Rectal smooth muscle tissue (tissue), 1 donor: ENCODE results near the gene CCDC192.
A peak's percentile ranks its signal among the peaks of the same experiment; 100 is the strongest.

ENCODE experiments used
- H3K27ac ChIP-seq: one replicate; pipeline ENCODE4 v1.7.0; 2013; ENCODE audit warnings: low read depth, low read length, inconsistent platforms
- H3K27me3 ChIP-seq: one replicate; pipeline ENCODE4 v1.7.0; 2013; ENCODE audit warnings: low read length; ENCODE audit not compliant: control insufficient read depth, insufficient read depth
- H3K36me3 ChIP-seq: one replicate; pipeline ENCODE4 v1.7.0; 2013; ENCODE audit warnings: low read length; ENCODE audit not compliant: control insufficient read depth, insufficient read depth
- H3K4me1 ChIP-seq: one replicate; pipeline ENCODE4 v1.7.0; 2013; ENCODE audit warnings: low read length; ENCODE audit not compliant: control insufficient read depth, insufficient read depth
- H3K4me3 ChIP-seq: one replicate; pipeline ENCODE4 v1.7.0; 2013; ENCODE audit warnings: low read length
- H3K9ac ChIP-seq: one replicate; pipeline ENCODE4 v1.7.0; 2013; ENCODE audit warnings: low read length

Gene CCDC192

GRCh38 chr5:127806776-127807175, 103.6 kb downstream of the CCDC192 start:
- Histone ChIP-seq H3K36me3 (no peaks in the 10 kb centered on the region), H3K9ac (no peak overlapping the region), H3K4me3 (no peak overlapping the region), H3K27ac (no peak overlapping the region), H3K4me1 (peaks cover 3% of the 10 kb centered on the region), H3K27me3 (no peaks in the 10 kb centered on the region)

DNA sequence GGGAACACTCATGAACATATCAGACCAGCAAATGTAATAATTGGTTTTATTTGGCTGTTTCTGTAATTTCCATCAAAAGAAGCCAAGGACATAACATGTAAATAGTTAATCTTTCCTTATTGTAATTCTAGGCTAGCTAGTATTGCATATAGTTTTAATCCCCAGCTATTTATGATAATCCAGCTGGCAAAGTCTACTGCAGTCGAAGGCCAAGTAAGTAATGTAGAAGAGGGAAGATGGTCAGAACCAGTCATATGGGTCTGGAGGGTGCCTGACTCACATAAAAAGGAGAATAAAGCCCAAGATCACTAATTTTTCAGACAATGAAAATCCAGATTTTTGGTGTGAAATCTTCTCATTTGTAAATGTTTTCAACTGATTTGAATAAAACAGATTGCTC, 106.3 kb downstream of the CCDC192 start:
- H3K27ac ChIP-seq = no peak overlapping the region
- H3K27me3 ChIP-seq = no peaks in the 10 kb centered on the region
- no peaks in the 10 kb centered on the region for H3K36me3 ChIP-seq
- no peak overlapping the region for H3K4me3 ChIP-seq
- H3K9ac ChIP-seq = no peak overlapping the region
- H3K4me1 ChIP-seq = peaks cover 15% of the 10 kb centered on the region

- Histone ChIP-seq H3K9ac (no peak overlapping the region), H3K27ac (no peak overlapping the region), H3K4me1 (peaks cover 15% of the 10 kb centered on the region)
Observed at GRCh38 chr5:127810017-127810416, 106.8 kb downstream of the CCDC192 start.

GRCh38 chr5:127810707-127811490, 107.7 kb downstream of the CCDC192 start:
- Histone ChIP-seq H3K36me3 (no peaks in the 10 kb centered on the region), H3K9ac (no peak overlapping the region), H3K4me3 (no peak overlapping the region), H3K4me1 (peaks cover 18% of the 10 kb centered on the region), H3K27ac (no peak overlapping the region), H3K27me3 (no peaks in the 10 kb centered on the region)

More at GRCh38 chr5:127810017-127810416, 106.8 kb downstream of the CCDC192 start:
- Histone ChIP-seq H3K36me3 (no peaks in the 10 kb centered on the region), H3K4me3 (no peak overlapping the region), H3K27me3 (no peaks in the 10 kb centered on the region)

- peaks cover 18% of the 10 kb centered on the region for H3K4me1 ChIP-seq
- H3K9ac ChIP-seq = no peak overlapping the region
- H3K4me3 ChIP-seq = no peak overlapping the region
- H3K36me3 ChIP-seq = no peaks in the 10 kb centered on the region
- H3K27ac ChIP-seq = no peak overlapping the region
- no peaks in the 10 kb centered on the region for H3K27me3 ChIP-seq
Observed at GRCh38 chr5:127812570-127812969, 109.4 kb downstream of the CCDC192 start.

- no peaks in the 10 kb centered on the region for H3K36me3 ChIP-seq
- peaks cover 18% of the 10 kb centered on the region for H3K4me1 ChIP-seq
- no peak overlapping the region for H3K9ac ChIP-seq
- peak overlapping the region; percentile 72 for H3K27ac ChIP-seq
- H3K4me3 ChIP-seq = no peak overlapping the region
- H3K27me3 ChIP-seq = no peaks in the 10 kb centered on the region
Observed at GRCh38 chr5:127813633-127814587, 110.7 kb downstream of the CCDC192 start.

GRCh38 chr5:127814588-127814973, 111.4 kb downstream of the CCDC192 start:
- Histone ChIP-seq H3K27ac (peak overlapping the region; percentile 72), H3K27me3 (no peaks in the 10 kb centered on the region)

GRCh38 chr5:127820910-127821553, 117.8 kb downstream of the CCDC192 start:
- H3K4me3 ChIP-seq = no peak overlapping the region
- no peak overlapping the region for H3K27ac ChIP-seq
- no peaks in the 10 kb centered on the region for H3K36me3 ChIP-seq
- H3K4me1 ChIP-seq = no peaks in the 10 kb centered on the region
- no peak overlapping the region for H3K9ac ChIP-seq
- H3K27me3 ChIP-seq = no peaks in the 10 kb centered on the region

More at GRCh38 chr5:127814588-127814973, 111.4 kb downstream of the CCDC192 start:
- Histone ChIP-seq H3K4me1 (peaks cover 18% of the 10 kb centered on the region), H3K9ac (no peak overlapping the region), H3K36me3 (no peaks in the 10 kb centered on the region), H3K4me3 (no peak overlapping the region)

GRCh38 chr5:127821896-127822295, 118.7 kb downstream of the CCDC192 start:
- H3K4me1 ChIP-seq = no peaks in the 10 kb centered on the region
- H3K36me3 ChIP-seq = no peaks in the 10 kb centered on the region
- no peak overlapping the region for H3K9ac ChIP-seq
- no peaks in the 10 kb centered on the region for H3K27me3 ChIP-seq
- no peak overlapping the region for H3K27ac ChIP-seq
- H3K4me3 ChIP-seq = no peak overlapping the region

GRCh38 chr5:127824126-127824525, 120.9 kb downstream of the CCDC192 start:
- H3K4me1 ChIP-seq = no peaks in the 10 kb centered on the region
- no peak overlapping the region for H3K27ac ChIP-seq
- no peak overlapping the region for H3K4me3 ChIP-seq
- H3K9ac ChIP-seq = no peak overlapping the region
- no peaks in the 10 kb centered on the region for H3K27me3 ChIP-seq
- no peaks in the 10 kb centered on the region for H3K36me3 ChIP-seq

DNA sequence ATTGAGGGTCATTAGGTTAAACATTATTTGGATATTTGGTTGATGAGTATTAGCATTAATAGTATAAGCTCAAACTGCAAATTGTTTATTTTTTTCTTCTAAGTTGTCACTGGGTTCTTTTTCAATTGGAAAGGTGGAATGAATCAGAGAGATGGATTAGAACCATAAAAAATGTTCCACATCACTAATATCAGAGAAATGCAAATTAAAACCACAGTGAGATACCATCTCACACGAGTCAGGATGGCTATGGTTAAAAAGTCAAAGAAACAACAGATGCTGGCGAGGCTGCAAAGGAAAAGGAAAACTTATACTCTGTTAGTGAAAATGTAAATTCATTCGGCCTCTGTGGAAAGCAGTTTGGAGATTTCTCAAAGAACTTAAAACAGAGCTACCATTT, 122.8 kb downstream of the CCDC192 start:
- Histone ChIP-seq H3K4me1 (peaks cover 4% of the 10 kb centered on the region), H3K27ac (no peak overlapping the region), H3K36me3 (no peaks in the 10 kb centered on the region), H3K27me3 (no peaks in the 10 kb centered on the region), H3K9ac (no peak overlapping the region), H3K4me3 (no peak overlapping the region)

DNA sequence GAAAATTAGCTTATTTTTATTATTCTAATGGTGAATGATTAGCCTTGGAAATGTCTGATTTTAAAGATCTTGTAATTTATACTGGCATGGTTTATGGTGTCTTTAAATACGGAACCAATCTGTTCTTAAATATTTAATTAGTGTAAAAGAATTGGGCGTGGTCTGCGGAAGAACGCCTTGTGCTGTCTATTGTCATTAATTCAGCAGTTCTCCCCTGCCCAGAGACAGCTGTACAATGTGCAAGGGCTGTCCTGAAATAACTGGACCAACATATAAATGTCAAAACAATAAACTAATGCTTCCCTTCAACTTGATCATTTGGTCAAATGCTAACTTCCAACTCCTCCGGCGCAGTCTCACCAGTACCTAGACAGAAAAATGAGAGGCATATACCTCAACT, 124.3 kb downstream of the CCDC192 start:
- no peak overlapping the region for H3K9ac ChIP-seq
- no peak overlapping the region for H3K27ac ChIP-seq
- no peak overlapping the region for H3K4me3 ChIP-seq
- H3K4me1 ChIP-seq = peaks cover 4% of the 10 kb centered on the region
- H3K36me3 ChIP-seq = no peaks in the 10 kb centered on the region
- H3K27me3 ChIP-seq = no peaks in the 10 kb centered on the region
